IPS-18a (cell line): ENCODE results near the gene CUL2.

ENCODE experiments used
- H3K27ac ChIP-seq: one replicate; pipeline ENCODE4 v1.5.1; 2013; ENCODE audit warnings: low read length
- H3K27me3 ChIP-seq: one replicate; pipeline ENCODE4 v1.6.1; 2013; ENCODE audit warnings: mild to moderate bottlenecking, low read length; ENCODE audit not compliant: control insufficient read depth, insufficient read depth
- H3K36me3 ChIP-seq: one replicate; pipeline ENCODE4 v1.6.1; 2013; ENCODE audit warnings: low read depth, low read length; ENCODE audit not compliant: control insufficient read depth
- H3K4me1 ChIP-seq: one replicate; pipeline ENCODE4 v1.6.1; 2013; ENCODE audit warnings: low read depth, low read length; ENCODE audit not compliant: control insufficient read depth
- H3K4me3 ChIP-seq: one replicate; pipeline ENCODE4 v1.5.1; 2013; ENCODE audit warnings: low read length
- H3K9ac ChIP-seq: one replicate; pipeline ENCODE4 v1.6.1; 2013; ENCODE audit warnings: mild to moderate bottlenecking, low read length, moderate library complexity
- H3K9me3 ChIP-seq: one replicate; pipeline ENCODE4 v1.6.1; 2013; ENCODE audit warnings: low read depth, low read length; ENCODE audit not compliant: control insufficient read depth

CUL2 gene

GRCh38 chr10:35015843-35016408 lies 74.2 kb downstream of the CUL2 start:
- Histone ChIP-seq H3K36me3 (peaks cover 7% of the 10 kb centered on the region), H3K9ac (no peak overlapping the region), H3K27ac (no peak overlapping the region), H3K4me1 (peaks cover 10% of the 10 kb centered on the region), H3K9me3 (no peaks in the 10 kb centered on the region), H3K4me3 (no peak overlapping the region), H3K27me3 (no peaks in the 10 kb centered on the region)

GRCh38 chr10:35012781-35013180 lies 77.4 kb downstream of the CUL2 start:
- peak overlapping the region; percentile 37 for H3K4me3 ChIP-seq
- H3K27me3 ChIP-seq = no peaks in the 10 kb centered on the region
- H3K27ac ChIP-seq = no peak overlapping the region
- H3K9me3 ChIP-seq = no peaks in the 10 kb centered on the region
- peaks cover 10% of the 10 kb centered on the region for H3K4me1 ChIP-seq
- H3K36me3 ChIP-seq = peaks cover 16% of the 10 kb centered on the region
- no peak overlapping the region for H3K9ac ChIP-seq

GRCh38 chr10:35011771-35012191 lies 78.4 kb downstream of the CUL2 start:
- Histone ChIP-seq H3K36me3 (peaks cover 16% of the 10 kb centered on the region), H3K4me1 (peaks cover 10% of the 10 kb centered on the region), H3K9ac (no peak overlapping the region), H3K4me3 (no peak overlapping the region), H3K27ac (no peak overlapping the region), H3K27me3 (no peaks in the 10 kb centered on the region), H3K9me3 (no peaks in the 10 kb centered on the region)

- H3K9ac ChIP-seq = no peak overlapping the region
- peaks cover 13% of the 10 kb centered on the region for H3K4me1 ChIP-seq
- peaks cover 9% of the 10 kb centered on the region for H3K36me3 ChIP-seq
- H3K27me3 ChIP-seq = no peaks in the 10 kb centered on the region
- H3K4me3 ChIP-seq = no peak overlapping the region
- no peaks in the 10 kb centered on the region for H3K9me3 ChIP-seq
- H3K27ac ChIP-seq = no peak overlapping the region
These were observed 82.3 kb downstream of the CUL2 start for GRCh38 chr10:35007858-35008301.

- Histone ChIP-seq H3K36me3 (peaks cover 9% of the 10 kb centered on the region), H3K4me1 (peaks cover 3% of the 10 kb centered on the region), H3K27ac (no peak overlapping the region), H3K9me3 (no peaks in the 10 kb centered on the region), H3K4me3 (no peak overlapping the region), H3K27me3 (no peaks in the 10 kb centered on the region), H3K9ac (no peak overlapping the region)
These were observed 83.3 kb downstream of the CUL2 start for GRCh38 chr10:35006836-35007235.

GRCh38 chr10:35005868-35006267 lies 84.3 kb downstream of the CUL2 start:
- H3K9me3 ChIP-seq = no peaks in the 10 kb centered on the region
- no peak overlapping the region for H3K27ac ChIP-seq
- H3K9ac ChIP-seq = no peak overlapping the region
- H3K36me3 ChIP-seq = peaks cover 9% of the 10 kb centered on the region
- H3K4me3 ChIP-seq = no peak overlapping the region
- peaks cover 3% of the 10 kb centered on the region for H3K4me1 ChIP-seq
- H3K27me3 ChIP-seq = no peaks in the 10 kb centered on the region

- Histone ChIP-seq H3K4me1 (peaks cover 3% of the 10 kb centered on the region), H3K4me3 (no peak overlapping the region), H3K9me3 (no peaks in the 10 kb centered on the region), H3K27ac (no peak overlapping the region), H3K27me3 (no peaks in the 10 kb centered on the region), H3K9ac (no peak overlapping the region), H3K36me3 (no peaks in the 10 kb centered on the region)
These were observed 85.5 kb downstream of the CUL2 start for GRCh38 chr10:35004651-35005050.

GRCh38 chr10:35003906-35004305 lies 86.2 kb downstream of the CUL2 start:
- H3K4me1 ChIP-seq = peaks cover 3% of the 10 kb centered on the region
- no peak overlapping the region for H3K4me3 ChIP-seq
- H3K27ac ChIP-seq = no peak overlapping the region

GRCh38 chr10:35000936-35001335 lies 89.2 kb downstream of the CUL2 start:
- H3K27me3 ChIP-seq = no peaks in the 10 kb centered on the region
- H3K4me3 ChIP-seq = no peak overlapping the region
- no peaks in the 10 kb centered on the region for H3K36me3 ChIP-seq
- H3K9ac ChIP-seq = no peak overlapping the region
- no peaks in the 10 kb centered on the region for H3K9me3 ChIP-seq
- peaks cover 4% of the 10 kb centered on the region for H3K4me1 ChIP-seq
- H3K27ac ChIP-seq = no peak overlapping the region

More at GRCh38 chr10:35003906-35004305, 86.2 kb downstream of the CUL2 start:
- Histone ChIP-seq H3K9me3 (no peaks in the 10 kb centered on the region), H3K9ac (no peak overlapping the region), H3K36me3 (no peaks in the 10 kb centered on the region), H3K27me3 (no peaks in the 10 kb centered on the region)

- H3K4me3 ChIP-seq = no peak overlapping the region
- peaks cover 6% of the 10 kb centered on the region for H3K27me3 ChIP-seq
- H3K36me3 ChIP-seq = no peaks in the 10 kb centered on the region
- no peak overlapping the region for H3K27ac ChIP-seq
- H3K4me1 ChIP-seq = peaks cover 14% of the 10 kb centered on the region
- no peaks in the 10 kb centered on the region for H3K9me3 ChIP-seq
- no peak overlapping the region for H3K9ac ChIP-seq
These were observed 90.6 kb downstream of the CUL2 start for GRCh38 chr10:34999532-34999931.

GRCh38 chr10:34998940-34999339 lies 91.2 kb downstream of the CUL2 start:
- Histone ChIP-seq H3K4me1 (peaks cover 20% of the 10 kb centered on the region), H3K27ac (no peak overlapping the region), H3K27me3 (peaks cover 6% of the 10 kb centered on the region), H3K4me3 (no peak overlapping the region), H3K36me3 (no peaks in the 10 kb centered on the region), H3K9ac (no peak overlapping the region), H3K9me3 (no peaks in the 10 kb centered on the region)

- no peak overlapping the region for H3K4me3 ChIP-seq
- H3K9ac ChIP-seq = no peak overlapping the region
- H3K27me3 ChIP-seq = peaks cover 6% of the 10 kb centered on the region
- H3K27ac ChIP-seq = no peak overlapping the region
- no peaks in the 10 kb centered on the region for H3K9me3 ChIP-seq
- H3K36me3 ChIP-seq = no peaks in the 10 kb centered on the region
- peaks cover 18% of the 10 kb centered on the region for H3K4me1 ChIP-seq
These were observed 93.3 kb downstream of the CUL2 start for GRCh38 chr10:34996843-34997242.
